Endodermal cell (in vitro differentiated cells): ENCODE data around the gene SIRT2. TPM values are rescaled to one million over a fixed set of nuclear protein-coding genes. Genes with fewer than 3 reads are reported as not detected.

Experiments used
- DNase-seq: peaks from one replicate; pipeline ENCODE4 v3.0.0-alpha.2; 2017
- H3K27ac ChIP-seq: 2 replicates; pipeline ENCODE4 v1.5.1; 2013; ENCODE audit warnings: mild to moderate bottlenecking, low read depth, low read length, moderate library complexity
- H3K27me3 ChIP-seq: 2 replicates; pipeline ENCODE4 v1.6.1; 2013; ENCODE audit warnings: mild to moderate bottlenecking, low read length, moderate library complexity; ENCODE audit not compliant: insufficient read depth, control insufficient read depth, poor library complexity, severe bottlenecking
- H3K36me3 ChIP-seq: 2 replicates; pipeline ENCODE4 v1.7.0; 2013; ENCODE audit warnings: mild to moderate bottlenecking, low read length, moderate library complexity; ENCODE audit not compliant: control insufficient read depth, insufficient read depth
- H3K4me1 ChIP-seq: one replicate; pipeline ENCODE4 v1.7.0; 2013; ENCODE audit warnings: low read length; ENCODE audit not compliant: control insufficient read depth, insufficient read depth
- H3K4me3 ChIP-seq: 2 replicates; pipeline ENCODE4 v1.5.1; 2013; ENCODE audit warnings: mild to moderate bottlenecking, low read length, moderate library complexity
- H3K9ac ChIP-seq: 2 replicates; pipeline ENCODE4 v1.6.1; 2013; ENCODE audit warnings: mild to moderate bottlenecking, low read length, moderate library complexity; ENCODE audit not compliant: poor library complexity, severe bottlenecking; ENCODE audit errors: extremely low read depth
- H3K9me3 ChIP-seq: 2 replicates; pipeline ENCODE4 v1.6.1; 2013; ENCODE audit warnings: mild to moderate bottlenecking, low read length, moderate library complexity; ENCODE audit not compliant: control insufficient read depth
- H3K27ac Mint-ChIP-seq: 2 replicates; pipeline ENCODE4 v1.8.0; 2020; ENCODE audit warnings: mixed read lengths
- H3K27me3 Mint-ChIP-seq: 2 replicates; pipeline ENCODE4 v1.8.0; 2021; ENCODE audit warnings: mild to moderate bottlenecking, mixed read lengths; ENCODE audit not compliant: insufficient read depth
- H3K36me3 Mint-ChIP-seq: 2 replicates; pipeline ENCODE4 v1.8.0; 2020; ENCODE audit warnings: low read depth, mixed read lengths
- H3K4me1 Mint-ChIP-seq: 2 replicates; pipeline ENCODE4 v1.8.0; 2020; ENCODE audit warnings: mixed read lengths
- H3K4me3 Mint-ChIP-seq: 2 replicates; pipeline ENCODE4 v1.8.0; 2020; ENCODE audit warnings: mild to moderate bottlenecking, moderate library complexity, mixed read lengths
- H3K9me3 Mint-ChIP-seq: 2 replicates; pipeline ENCODE4 v1.8.0; 2020; ENCODE audit warnings: mild to moderate bottlenecking, mixed read lengths
- CTCF ChIP-seq: fragments of 200-600 bp; sonication (generic); conservative IDR thresholded peaks from 2 replicates; pipeline ENCODE4 v1.5.0; 2021; ENCODE audit warnings: antibody characterized with exemption, mild to moderate bottlenecking
- WGBS, 2 experiments: methylation state at CpG; one replicate each; pipeline versions ENCODE4 v1.1.5 to v1.1.7; 2013; ENCODE audit warnings: missing lambda C conversion rate in 2 of 2, mixed read lengths in 1 of 2; ENCODE audit not compliant: insufficient coverage in 1 of 2, insufficient read length in 1 of 2; 5-methylcytosine and 5-hydroxymethylcytosine counted together
- total RNA-seq, 2 donors: library from RNA; stranded (reverse); fragmentation: NEBNext Ultra II Directional in 1 of 2; extraction: Animal tissue kit (Norgen Biotek cat#: 25700) in 1 of 2; gene quantifications; 2 replicates in 1 of 2; 3 replicates in 1 of 2; pipeline ENCODE4 v1.2.1, GENCODE V29; 2021

SIRT2 gene
- total RNA-seq, 2 donors from 2014 or later = 10.4 to 13.7 TPM

GRCh38 chr19:38850976-38851621 is 48.3 kb downstream of the SIRT2 start:
- Mint-ChIP-seq H3K36me3 (peaks cover 27% of the 10 kb centered on the region), H3K27ac (peak overlapping the region; percentile 99), H3K9me3 (peaks cover 11% of the 10 kb centered on the region), H3K4me3 (peak overlapping the region; percentile 85), H3K4me1 (peaks cover 17% of the 10 kb centered on the region), H3K27me3 (no peaks in the 10 kb centered on the region)
- H3K36me3 ChIP-seq = peaks cover 25% of the 10 kb centered on the region
- H3K27ac ChIP-seq = peak overlapping the region; percentile 83
- TF ChIP-seq CTCF = peak; percentile 1
- DNase-seq = no peak
- H3K27me3 ChIP-seq = no peaks in the 10 kb centered on the region
- peak overlapping the region; percentile 86 for H3K4me3 ChIP-seq
- no peaks in the 10 kb centered on the region for H3K9me3 ChIP-seq
- peaks cover 8% of the 10 kb centered on the region for H3K4me1 ChIP-seq
- 15 to 23% methylated on average over 34 to 40 of the region's 40 CpGs for WGBS, 2 experiments
- H3K9ac ChIP-seq = peak overlapping the region; percentile 62

- peaks cover 33% of the 10 kb centered on the region for H3K36me3 Mint-ChIP-seq
- H3K4me1 Mint-ChIP-seq = peaks cover 17% of the 10 kb centered on the region
- peak overlapping the region; percentile 62 for H3K9ac ChIP-seq
- no peaks in the 10 kb centered on the region for H3K9me3 ChIP-seq
- H3K27me3 ChIP-seq = no peaks in the 10 kb centered on the region
- peak overlapping the region; percentile 99 for H3K27ac Mint-ChIP-seq
- DNase-seq = no peak
- peak overlapping the region; percentile 83 for H3K27ac ChIP-seq
- TF ChIP-seq CTCF = peak; percentile 49
- no peaks in the 10 kb centered on the region for H3K27me3 Mint-ChIP-seq
- peak overlapping the region; percentile 86 for H3K4me3 ChIP-seq
- 1% methylated on average over 20 to 26 of the region's 26 CpGs for WGBS, 2 experiments
- H3K4me3 Mint-ChIP-seq = peak overlapping the region; percentile 85
- peaks cover 31% of the 10 kb centered on the region for H3K36me3 ChIP-seq
- H3K4me1 ChIP-seq = peaks cover 8% of the 10 kb centered on the region
- peaks cover 9% of the 10 kb centered on the region for H3K9me3 Mint-ChIP-seq
These were observed 48.9 kb downstream of the SIRT2 start for GRCh38 chr19:38850436-38850975.

DNA sequence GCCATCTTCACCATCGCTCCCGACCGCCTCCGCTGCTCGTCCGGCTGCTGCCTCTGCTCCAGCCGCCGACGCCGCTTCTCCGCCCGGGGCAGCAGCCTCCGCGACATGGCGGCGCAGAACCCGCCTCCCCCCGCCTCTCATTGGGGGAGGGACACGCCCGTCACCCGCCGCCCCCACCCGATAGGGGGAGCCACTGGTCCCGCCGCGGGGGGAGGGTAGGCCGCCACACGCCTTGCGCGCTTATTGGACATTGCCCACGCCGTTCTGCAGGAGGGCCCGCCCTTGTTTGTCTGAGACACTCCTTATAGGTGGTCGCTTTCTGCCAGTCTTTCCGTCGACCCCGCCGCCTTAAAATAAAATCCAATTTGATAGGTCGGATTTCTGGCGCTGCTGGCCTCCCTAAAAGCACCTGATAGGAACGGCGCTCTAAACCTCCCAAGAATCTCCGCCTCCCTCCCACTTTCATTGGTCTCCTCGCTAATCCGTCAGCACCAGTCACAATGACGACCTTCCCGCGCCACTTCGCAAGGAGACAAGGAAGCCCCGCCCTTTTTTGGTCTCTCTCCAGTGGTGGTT is 49.5 kb downstream of the SIRT2 start, which contains the start of gene HNRNPL:
Gene HNRNPL (minus strand): TSS at position 127 of the 576 bp plus-strand sequence. CDS start 20 bp downstream, at position 107.
- H3K9me3 ChIP-seq = no peaks in the 10 kb centered on the region
- Mint-ChIP-seq H3K36me3 (peaks cover 38% of the 10 kb centered on the region), H3K4me1 (peaks cover 17% of the 10 kb centered on the region), H3K27ac (peak within 1 kb of the TSS; percentile 99), H3K9me3 (peaks cover 5% of the 10 kb centered on the region), H3K4me3 (peak within 1 kb of the TSS; percentile 85), H3K27me3 (no peaks in the 10 kb centered on the region)
- H3K27ac ChIP-seq = peak within 1 kb of the TSS; percentile 99
- H3K4me1 ChIP-seq = peaks cover 8% of the 10 kb centered on the region
- no peaks in the 10 kb centered on the region for H3K27me3 ChIP-seq
- 0% methylated on average over 24 to 50 of the region's 50 CpGs for WGBS, 2 experiments
- H3K36me3 ChIP-seq = peaks cover 37% of the 10 kb centered on the region
- peak; percentile 70 for TF ChIP-seq CTCF
- H3K4me3 ChIP-seq = peak within 1 kb of the TSS; percentile 90
- peak; percentile 100 for DNase-seq
- peak within 1 kb of the TSS; percentile 82 for H3K9ac ChIP-seq
